GM15510 (cell line): ENCODE measurements around the gene PIP5KL1.

Experiments used
- POLR2A ChIP-seq: IDR thresholded peaks from 3 replicates; pipeline ENCODE4 v1.6.1; 2011; ENCODE audit warnings: borderline replicate concordance; ENCODE audit not compliant: insufficient read length; ENCODE audit errors: extremely low read depth

PIP5KL1 gene

DNA sequence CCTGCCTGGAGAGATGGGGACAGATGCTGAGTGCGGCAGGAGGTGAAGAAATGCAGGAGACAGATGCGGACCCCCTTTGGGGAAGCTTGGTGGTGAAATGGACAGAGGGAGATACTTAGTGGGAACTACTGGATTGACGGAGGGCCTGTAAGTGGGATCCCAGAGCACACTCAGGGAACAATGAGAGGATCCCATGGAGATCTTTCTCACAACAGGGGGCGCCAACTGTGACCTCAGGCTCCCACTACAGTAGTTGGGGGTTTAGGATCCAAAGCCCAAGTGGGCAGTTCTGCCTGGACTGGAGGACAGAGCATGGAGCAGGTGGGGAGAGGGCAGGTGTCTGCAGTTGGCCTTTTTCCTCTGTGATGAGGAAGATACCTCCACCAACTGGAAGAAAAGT, 3.7 kb upstream of the PIP5KL1 start:
- TF ChIP-seq POLR2A = no peak

DNA sequence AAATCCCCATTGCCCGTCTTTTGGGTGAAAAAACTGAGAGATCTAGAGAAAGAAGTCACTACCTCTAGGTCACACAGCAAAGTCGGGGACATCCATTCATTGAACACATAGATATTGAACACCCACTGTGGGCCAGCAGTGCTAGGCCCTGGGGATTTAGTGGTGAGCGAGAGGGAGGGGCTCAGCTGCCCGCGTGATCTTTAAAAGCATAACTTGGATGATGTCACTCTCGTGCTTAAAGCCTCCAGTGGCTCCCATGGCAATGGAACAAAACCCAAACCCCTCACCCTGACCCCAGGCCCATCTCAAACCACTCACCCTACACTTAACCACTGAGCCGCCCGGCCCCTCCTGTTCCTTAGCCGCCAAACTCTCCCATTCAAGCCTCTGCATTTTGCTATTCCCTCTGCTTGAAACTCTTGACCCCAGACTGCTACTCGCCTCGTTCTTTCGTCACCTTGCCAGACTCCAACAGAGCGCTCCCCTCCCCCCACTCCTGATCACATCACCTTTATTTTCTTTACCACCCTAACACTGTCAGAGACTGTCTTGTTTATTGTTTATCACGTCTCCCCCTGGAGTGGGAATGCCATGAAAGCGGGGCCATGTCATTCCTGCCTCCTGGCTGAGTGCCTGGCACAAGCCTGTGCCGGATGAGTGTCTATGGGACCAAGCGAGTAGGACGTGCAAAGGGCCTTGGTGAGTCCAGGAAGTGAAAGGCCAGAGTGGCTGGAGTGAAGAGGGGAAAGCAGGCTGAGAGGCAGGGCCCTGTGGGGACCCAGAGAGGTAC, 710 bp upstream of the PIP5KL1 start:
- TF ChIP-seq POLR2A = no peak

DNA sequence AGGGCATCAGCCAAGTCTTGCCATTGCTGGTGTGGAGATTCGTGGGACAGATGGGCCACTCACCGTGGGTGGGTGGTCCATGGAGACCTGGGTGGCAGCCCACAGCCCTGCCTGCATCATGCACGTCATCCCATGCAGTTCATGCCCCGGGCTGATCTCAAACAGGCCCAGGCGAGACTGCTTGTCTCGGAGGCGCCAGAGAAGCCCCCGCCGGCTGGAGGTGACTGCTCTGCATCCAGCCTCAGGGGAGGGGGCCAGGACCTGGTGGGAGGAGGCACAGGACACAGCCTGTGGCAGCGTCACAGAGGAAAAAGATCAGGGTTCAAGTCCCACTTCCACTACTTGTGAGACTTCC, 975 bp downstream of the PIP5KL1 start:
- no peak for TF ChIP-seq POLR2A

DNA sequence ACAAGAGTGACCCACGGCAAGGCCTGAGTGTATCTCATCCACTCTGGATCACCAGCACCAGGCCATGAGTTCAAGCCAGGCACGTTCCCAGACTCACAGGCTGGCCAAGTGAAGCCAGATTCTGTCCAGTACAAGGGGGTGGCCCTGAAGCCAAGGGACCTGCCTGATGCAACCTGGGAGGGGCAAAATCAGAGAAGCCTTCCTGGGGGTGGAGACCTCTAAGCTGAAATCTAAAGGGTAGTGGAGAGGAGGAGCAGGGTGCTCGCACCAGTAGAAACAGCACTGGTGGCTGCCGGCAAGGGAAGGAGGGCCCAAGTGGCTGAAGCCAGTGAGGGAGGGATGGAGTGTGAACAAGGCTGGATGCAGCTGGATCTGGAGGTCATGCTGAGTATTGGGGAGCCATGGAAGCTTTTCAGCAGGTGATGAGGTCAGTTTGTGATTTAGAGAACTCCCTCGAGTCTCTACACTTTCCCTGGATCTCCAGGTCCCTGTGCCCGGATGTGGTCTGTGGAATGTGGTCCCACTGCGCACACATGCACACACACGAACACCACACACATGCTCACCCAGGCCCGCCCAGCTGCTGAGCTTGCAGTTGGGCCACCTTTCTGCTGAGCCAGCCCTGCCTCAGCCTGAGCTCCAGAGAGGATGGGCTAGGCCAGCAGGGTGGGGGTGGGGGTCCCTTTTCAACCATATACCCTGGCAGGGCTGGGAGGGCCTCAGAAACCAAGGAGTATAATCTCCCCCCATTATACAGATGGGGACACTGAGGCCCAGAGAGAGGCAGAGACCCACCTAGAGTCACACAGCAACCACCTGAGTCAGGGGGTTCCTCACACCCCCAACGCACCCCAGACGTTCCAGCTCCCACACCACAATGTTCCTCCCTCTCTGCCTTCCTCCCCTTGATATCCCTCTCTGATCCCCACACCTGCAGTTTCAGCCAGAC, 1.6 kb downstream of the PIP5KL1 start:
- TF ChIP-seq POLR2A = no peak

DNA sequence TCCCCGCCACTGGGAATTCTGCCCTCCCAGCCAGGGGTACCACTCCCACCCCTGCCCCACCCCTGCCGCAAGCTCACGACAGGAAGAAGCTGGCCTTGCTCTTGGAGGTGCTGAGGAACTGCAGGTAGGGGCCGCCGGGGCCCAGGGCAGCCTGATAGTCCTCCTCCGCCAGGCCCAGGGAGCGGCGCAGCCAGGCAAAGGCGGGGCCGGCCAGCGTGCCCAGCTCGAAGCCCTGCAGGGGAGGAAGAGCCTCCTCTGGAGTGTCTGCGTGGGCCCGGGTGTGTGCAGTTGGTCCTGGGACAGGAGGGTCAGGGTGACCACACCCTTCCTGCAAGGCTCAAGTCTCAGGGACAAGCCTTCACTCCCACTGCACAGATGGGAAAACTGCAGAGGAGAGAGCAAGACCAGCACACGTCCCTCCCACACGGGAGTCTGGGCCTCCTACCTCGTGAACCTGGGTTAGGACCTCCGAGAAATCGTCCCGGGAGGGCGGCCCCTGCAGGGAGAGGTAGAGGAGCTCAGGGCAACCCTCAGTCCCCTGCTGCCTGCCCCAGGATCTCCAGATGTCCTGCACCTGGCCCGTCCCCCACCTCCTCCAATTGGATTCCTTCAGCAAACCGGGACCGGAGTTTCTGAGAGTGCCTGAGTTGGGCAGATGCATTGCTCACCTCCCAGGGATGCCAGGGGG, 2.4 kb downstream of the PIP5KL1 start:
- TF ChIP-seq POLR2A = no peak

DNA sequence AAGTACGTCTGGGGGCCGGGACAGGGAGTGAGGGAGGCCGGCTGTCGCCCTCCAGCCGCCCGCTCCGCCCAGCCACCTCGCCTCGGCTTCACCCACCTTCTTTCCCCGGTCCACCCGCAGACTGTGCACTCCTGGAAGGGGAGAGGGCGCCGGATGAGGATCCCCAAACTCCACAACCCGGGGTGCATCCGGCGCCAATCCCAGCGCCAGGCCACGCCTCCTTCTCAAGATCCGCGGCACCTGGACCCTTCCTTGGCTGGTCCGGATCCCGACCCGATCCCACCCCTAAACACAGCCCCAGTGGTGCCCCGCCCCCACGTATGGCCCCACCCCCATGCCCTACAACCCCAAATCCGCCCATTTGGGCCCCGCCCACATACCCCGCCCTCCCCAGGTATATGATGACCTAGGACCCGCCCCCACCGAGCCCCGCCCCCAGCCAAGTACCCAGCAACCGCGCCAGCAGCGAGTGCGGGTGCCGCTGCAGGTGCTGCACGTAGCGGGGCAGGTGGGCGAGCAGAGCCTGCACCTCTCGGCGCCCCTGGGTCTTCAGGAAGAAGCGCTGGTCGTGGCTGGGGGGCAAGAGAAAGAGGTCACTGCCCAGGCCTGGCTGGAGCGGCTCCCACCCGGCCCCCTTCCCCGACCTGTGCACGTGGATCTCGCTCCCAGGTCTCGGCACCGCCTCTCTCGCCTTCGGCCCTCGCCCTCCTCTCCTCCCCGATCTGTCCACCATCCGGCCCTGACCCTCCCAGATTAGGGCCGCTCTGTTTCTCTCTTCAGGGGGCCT, 3.2 kb downstream of the PIP5KL1 start:
- no peak for TF ChIP-seq POLR2A

DNA sequence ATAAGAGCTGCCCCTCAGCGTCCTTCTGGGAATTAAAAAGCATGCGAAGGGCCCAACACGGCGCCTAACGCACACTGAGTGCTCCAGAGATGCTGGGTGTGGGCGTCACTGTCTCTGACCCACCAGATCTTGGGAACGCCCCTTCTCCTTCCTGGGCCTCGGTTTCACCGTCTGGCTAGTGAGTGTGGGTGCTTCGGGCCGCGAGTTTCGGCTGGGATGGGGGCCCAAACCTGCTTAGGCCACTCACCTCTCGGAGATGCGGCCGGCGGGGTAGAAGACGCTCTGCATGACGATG, 3.7 kb downstream of the PIP5KL1 start:
- TF ChIP-seq POLR2A = no peak

DNA sequence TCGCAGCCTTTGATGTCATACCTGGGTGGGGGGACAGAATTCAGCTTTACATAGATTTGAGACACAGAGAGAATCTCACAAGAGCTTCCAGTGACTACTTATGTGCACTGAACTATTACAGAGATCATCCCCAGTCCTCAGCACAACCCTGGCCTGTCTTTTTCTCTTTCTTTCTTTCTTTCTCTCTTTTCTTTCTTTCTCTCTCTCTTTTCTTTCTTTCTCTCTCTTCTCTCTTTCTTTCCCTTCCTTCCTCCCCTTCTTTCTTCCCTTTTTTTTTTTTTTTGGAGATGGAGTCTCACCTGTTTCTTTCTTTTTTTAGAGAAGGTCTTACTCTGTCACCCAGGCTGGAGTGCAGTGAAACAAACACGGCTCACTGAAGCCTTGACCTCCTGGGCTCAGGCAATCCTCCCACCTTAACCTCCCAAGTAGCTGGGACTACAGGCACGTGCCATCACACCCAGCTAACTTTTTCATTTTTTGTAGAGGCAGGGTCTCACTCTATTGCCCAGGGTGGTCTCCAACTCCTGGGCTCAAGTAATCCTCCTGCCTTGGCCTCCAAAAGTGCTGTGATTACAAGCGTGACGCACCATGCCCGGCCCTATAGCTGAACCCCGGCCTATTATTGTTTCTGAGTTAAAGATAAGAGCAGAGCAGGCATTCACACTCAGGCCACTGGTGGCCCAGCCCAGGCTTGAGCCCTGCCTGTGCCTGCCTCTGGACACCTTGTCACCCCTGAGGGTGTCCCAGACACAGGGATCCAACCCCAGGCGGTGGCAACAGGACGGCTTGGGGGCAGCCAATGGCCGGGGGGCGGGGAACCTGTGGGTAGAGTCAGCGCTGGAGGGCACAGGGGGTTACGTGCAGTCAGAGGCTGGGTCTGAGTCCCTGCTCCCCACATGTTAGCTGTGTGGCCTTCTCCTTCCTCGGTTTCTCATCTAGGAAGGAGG, 4.3 kb downstream of the PIP5KL1 start:
- no peak for TF ChIP-seq POLR2A

DNA sequence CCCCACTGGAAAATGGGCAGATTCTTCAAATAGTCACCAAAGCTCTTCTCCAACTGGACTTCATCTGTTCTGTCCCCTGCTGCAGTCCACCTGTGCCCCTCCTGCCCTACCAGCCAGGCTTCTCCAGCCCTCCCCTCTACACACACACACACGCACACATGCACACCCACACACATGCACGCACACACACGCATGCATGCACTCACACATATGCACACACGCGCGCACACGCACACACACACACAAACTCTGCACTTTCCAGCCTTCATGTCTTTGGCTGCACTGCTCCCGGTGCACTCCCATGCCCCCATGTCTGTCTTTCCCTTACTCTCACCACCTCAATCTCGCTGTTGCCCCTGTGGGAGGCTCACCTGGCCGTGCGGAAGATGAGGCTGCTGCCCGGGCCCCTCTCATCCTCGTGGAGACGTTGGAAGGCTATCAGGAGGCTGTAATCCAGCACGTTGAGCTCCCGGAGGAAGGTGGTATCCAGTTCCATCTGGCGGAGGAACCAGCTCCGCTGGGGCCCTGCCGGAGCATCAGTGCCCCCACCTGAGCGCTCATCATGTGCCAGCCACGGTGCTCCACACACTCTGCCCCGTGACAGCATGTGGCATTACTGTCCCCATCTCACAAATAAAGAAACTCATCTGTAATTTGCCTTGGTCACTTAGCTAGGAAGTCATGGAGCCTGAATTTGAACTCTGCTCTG, 5.7 kb downstream of the PIP5KL1 start:
- no peak for TF ChIP-seq POLR2A

DNA sequence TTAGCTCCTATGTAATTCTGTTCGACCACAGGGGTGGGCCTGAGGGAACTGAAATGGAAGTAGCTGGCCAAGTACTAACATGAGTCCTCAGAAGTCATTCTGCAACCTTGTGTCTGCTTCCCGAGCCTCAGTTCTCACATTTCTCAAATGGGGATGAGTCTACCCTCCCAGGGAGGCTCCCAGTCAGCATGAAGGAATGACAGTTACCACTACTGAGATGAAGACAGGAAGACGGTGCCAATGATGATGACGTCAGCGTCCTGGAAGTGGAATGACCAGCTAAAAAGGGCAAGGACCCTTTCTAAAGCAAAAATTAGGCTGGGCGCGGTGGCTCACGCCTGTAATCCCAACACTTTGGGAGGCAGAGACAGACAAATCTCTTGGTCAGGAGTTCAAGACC, 6.8 kb downstream of the PIP5KL1 start:
- TF ChIP-seq POLR2A = no peak

DNA sequence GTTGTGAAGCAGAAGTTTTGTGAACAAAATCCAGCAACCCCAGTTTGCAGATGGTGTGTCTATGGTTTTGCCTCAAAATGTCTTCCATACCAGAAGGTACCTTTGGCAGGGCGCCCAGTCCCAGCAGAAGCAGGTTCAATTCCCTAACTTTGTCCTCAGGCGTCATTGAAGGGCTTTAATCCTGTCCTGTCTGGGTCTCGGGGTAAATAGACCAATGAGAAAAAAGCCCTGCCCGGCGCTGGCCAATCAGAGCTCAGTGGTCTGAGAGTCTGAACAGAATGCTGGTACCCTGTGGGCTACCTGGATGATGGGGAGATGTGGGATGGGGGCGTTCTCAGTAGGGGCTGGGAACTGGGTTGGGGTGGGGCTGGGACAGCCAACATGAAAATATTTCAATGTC, 7.5 kb downstream of the PIP5KL1 start:
- no peak for TF ChIP-seq POLR2A

DNA sequence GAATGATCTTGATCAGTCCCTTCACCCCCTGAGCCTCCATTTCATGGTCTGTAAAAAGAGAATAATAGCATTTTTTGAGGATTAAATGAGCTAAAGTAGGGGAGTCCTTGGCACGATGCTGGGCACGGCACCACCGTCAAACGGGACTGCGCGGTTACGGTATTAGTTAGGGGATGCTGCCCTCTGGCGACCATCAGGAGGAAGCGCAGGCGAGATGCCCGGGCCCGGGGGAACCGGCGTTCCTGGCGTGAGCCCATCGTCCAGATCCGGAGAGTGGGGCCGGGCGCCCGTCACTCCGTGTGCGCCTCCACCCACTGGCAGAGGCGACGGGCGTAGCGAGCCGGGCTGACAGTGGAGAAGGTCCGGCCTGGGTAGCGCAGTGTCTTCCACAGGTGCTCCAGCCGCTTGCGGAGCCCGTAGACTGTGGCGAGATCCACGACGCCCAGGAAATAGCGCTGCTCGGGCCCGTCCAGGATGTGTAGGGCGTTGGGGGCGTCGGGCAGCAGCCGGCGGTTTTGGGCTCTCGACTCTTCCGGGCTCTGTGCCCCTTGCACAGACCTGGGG, 8.9 kb downstream of the PIP5KL1 start:
- TF ChIP-seq POLR2A = no peak

DNA sequence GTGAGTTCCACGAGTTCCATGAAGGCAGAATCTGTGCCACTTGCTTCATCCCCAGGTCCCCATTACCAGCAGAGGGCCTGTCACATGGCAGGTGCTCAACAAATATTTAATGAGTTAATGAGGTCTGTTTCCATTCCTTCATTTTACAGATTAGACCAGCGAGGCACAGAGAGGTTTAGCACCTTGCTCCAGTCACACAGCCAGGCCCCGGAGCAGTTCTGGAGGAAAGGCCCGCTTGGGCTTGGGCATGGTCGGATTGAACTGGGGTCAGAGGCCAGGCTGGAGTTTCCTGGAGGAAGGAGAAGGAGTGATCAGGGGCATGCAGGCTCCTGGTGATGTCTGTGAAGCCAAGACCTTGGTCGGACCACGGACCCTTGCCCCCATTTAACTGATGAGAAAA, 9.8 kb downstream of the PIP5KL1 start:
- TF ChIP-seq POLR2A = no peak
